ENCODE measurements around the gene SMNDC1.

Gene SMNDC1

GRCh38 chr10:110244550-110244949 lies 60.2 kb downstream of the SMNDC1 start:
- no peak for DNase-seq

GRCh38 chr10:110242511-110242910 lies 62.2 kb downstream of the SMNDC1 start:
- no peak for DNase-seq

- DNase-seq: no peak
These were observed 62.9 kb downstream of the SMNDC1 start for GRCh38 chr10:110241841-110242240.

DNA sequence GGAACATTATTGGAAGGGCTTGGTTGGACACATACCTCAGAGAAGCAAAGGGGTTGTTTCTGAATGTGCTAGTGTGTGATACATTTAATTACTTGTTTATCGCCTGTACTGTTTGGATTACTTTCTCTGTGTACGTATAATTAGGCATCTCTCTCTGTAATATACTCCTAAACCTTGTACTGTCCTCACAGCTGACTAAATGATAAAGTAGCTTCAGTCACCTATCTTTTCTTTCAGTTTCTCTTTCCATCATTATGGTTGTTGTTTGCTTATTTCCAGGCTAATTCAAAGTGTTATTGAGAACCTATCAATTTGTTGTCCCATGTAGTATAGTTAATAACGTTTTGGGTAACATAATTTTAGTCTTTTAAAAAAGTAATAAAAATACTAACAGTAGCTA lies 63.3 kb downstream of the SMNDC1 start:
- DNase-seq: no peak

All from NCI-H524 treated with DMSO at 0.1 percent for 48 hours (cell line).